IMR-90 (cell line): ENCODE measurements around the gene ARMH4.

Experiments used
- CEBPB ChIP-seq: IDR thresholded peaks from 2 replicates; pipeline ENCODE4 v1.6.1; 2012; ENCODE audit warnings: low read depth, low read length, improper control_type of control experiment
- CHD1 ChIP-seq: IDR thresholded peaks from 2 replicates; pipeline ENCODE4 v1.6.1; 2012; ENCODE audit warnings: low read depth, low read length, improper control_type of control experiment
- CTCF ChIP-seq: conservative IDR thresholded peaks from 2 replicates; pipeline ENCODE4 v1.5.1; 2012; ENCODE audit warnings: mild to moderate bottlenecking, low read depth, low read length, improper control_type of control experiment
- FOS ChIP-seq: fragments of 150-350 bp; IDR thresholded peaks from 2 replicates; pipeline ENCODE4 v1.6.1; 2016; ENCODE audit warnings: low read depth, low read length
- MAZ ChIP-seq: IDR thresholded peaks from 2 replicates; pipeline ENCODE4 v1.6.1; 2012; ENCODE audit warnings: low read depth, mild to moderate bottlenecking, low read length, improper control_type of control experiment, moderate library complexity, borderline replicate concordance
- NFE2L2 ChIP-seq: fragments of 150-350 bp; IDR thresholded peaks from 2 replicates; pipeline ENCODE4 v1.6.1; 2016; ENCODE audit warnings: low read depth, mild to moderate bottlenecking, low read length
- POLR2A ChIP-seq: IDR thresholded peaks from 2 replicates; pipeline ENCODE4 v1.6.1; 2012; ENCODE audit warnings: mild to moderate bottlenecking, low read depth, low read length
- RAD21 ChIP-seq: IDR thresholded peaks from 2 replicates; pipeline ENCODE4 v1.6.1; 2012; ENCODE audit warnings: low read length, improper control_type of control experiment
- RFX5 ChIP-seq: IDR thresholded peaks from 2 replicates; pipeline ENCODE4 v1.8.0; 2012; ENCODE audit warnings: low read depth, mild to moderate bottlenecking, low read length, moderate library complexity
- SMC3 ChIP-seq: fragments of 150-350 bp; IDR thresholded peaks from 2 replicates; pipeline ENCODE4 v1.6.1; 2016; ENCODE audit warnings: low read depth, mild to moderate bottlenecking, antibody characterized with exemption, low read length, moderate library complexity
- USF2 ChIP-seq: fragments of 150-350 bp; IDR thresholded peaks from 2 replicates; pipeline ENCODE4 v1.6.1; 2017; ENCODE audit warnings: mild to moderate bottlenecking, antibody characterized with exemption, low read length, low read depth

- TF ChIP-seq CTCF = no peak
- no peak for TF ChIP-seq SMC3
- no peak for TF ChIP-seq RAD21
- no peak for TF ChIP-seq USF2
- TF ChIP-seq POLR2A = no peak
- TF ChIP-seq CEBPB = no peak
- TF ChIP-seq MAZ = no peak
- no peak for TF ChIP-seq FOS
- TF ChIP-seq CHD1 = no peak
- TF ChIP-seq NFE2L2 = no peak
- no peak for TF ChIP-seq RFX5
Measured at GRCh38 chr14:58077621-58078020, 74.4 kb downstream of the ARMH4 start.
